H1 (cell line): Measurements from ENCODE around the gene GREB1L. TPM values are rescaled to one million over a fixed set of nuclear protein-coding genes. Genes with fewer than 3 reads are reported as not detected.

Source experiments
- CTCF ChIA-PET: fragments of 300-600 bp; sonication (Branson Sonifier 250); formaldehyde crosslinking; loops from one replicate; lab custom pipeline; 2021; ENCODE audit not compliant: partially characterized antibody; lab: Charles Lee
- POLR2A ChIA-PET: fragments of 300-600 bp; sonication (Branson Sonifier 250); formaldehyde crosslinking; loops from one replicate; lab custom pipeline; 2021; ENCODE audit warnings: inconsistent platforms; ENCODE audit not compliant: partially characterized antibody; lab: Charles Lee
- DNase-seq, 2 experiments: peaks; one replicate each; pipeline versions ENCODE4 v3.0.0 to v3.0.0-alpha.2; 2010 to 2022; ENCODE audit warnings: low spot score in 2 of 2, low read depth in 1 of 2, mixed read lengths in 1 of 2
- FAIRE-seq: peaks from 2 replicates; lab custom pipeline; 2011; peaks lifted over from hg19 to GRCh38; lab: Jason Lieb, UNC
- H2AFZ ChIP-seq: 2 replicates; pipeline ENCODE4 v1.8.1; 2012; ENCODE audit warnings: low read length, inconsistent platforms
- H2AK5ac ChIP-seq: 2 replicates; pipeline ENCODE4 v1.6.1; 2013; ENCODE audit warnings: low read depth, low read length
- H2BK120ac ChIP-seq: replicated peaks from 2 replicates; pipeline ENCODE3; 2013; ENCODE audit warnings: low read depth, low read length, inconsistent platforms
- H2BK12ac ChIP-seq: 2 replicates; pipeline ENCODE4 v1.6.1; 2013; ENCODE audit warnings: low read depth, low read length
- H2BK15ac ChIP-seq: 2 replicates; pipeline ENCODE4 v1.6.1; 2013; ENCODE audit warnings: low read length
- H2BK20ac ChIP-seq: 2 replicates; pipeline ENCODE4 v1.6.1; 2013; ENCODE audit warnings: low read length
- H2BK5ac ChIP-seq: 2 replicates; pipeline ENCODE4 v1.6.1; 2013; ENCODE audit warnings: low read depth, low read length
- H3K14ac ChIP-seq: 2 replicates; pipeline ENCODE4 v1.6.1; 2013; ENCODE audit warnings: inconsistent platforms; ENCODE audit not compliant: insufficient read length
- H3K18ac ChIP-seq: 2 replicates; pipeline ENCODE4 v1.6.1; 2013; ENCODE audit warnings: low read length; ENCODE audit errors: extremely low read depth
- H3K23ac ChIP-seq: 2 replicates; pipeline ENCODE4 v1.6.1; 2013; ENCODE audit warnings: inconsistent platforms; ENCODE audit not compliant: insufficient read length
- H3K23me2 ChIP-seq: 2 replicates; pipeline ENCODE4 v1.6.1; 2013; ENCODE audit warnings: low read depth, low read length
- H3K27ac ChIP-seq: 2 replicates; pipeline ENCODE4 v1.6.1; 2011; ENCODE audit warnings: low read depth, low read length, inconsistent platforms
- H3K27me3 ChIP-seq, 4 experiments: replicated peaks in 1 of 4; 1 replicate in 1 of 4; 2 replicates in 3 of 4; pipeline versions ENCODE4 v1.6.1 to v1.8.1; 2011 to 2013; ENCODE audit warnings: low read length in 3 of 4, mild to moderate bottlenecking in 3 of 4, inconsistent platforms in 2 of 4, mixed read lengths in 2 of 4, moderate library complexity in 1 of 4; ENCODE audit not compliant: control insufficient read depth in 3 of 4, insufficient read depth in 3 of 4; ENCODE audit errors: extremely low read depth in 1 of 4
- H3K36me3 ChIP-seq, 4 experiments: 2 replicates each; pipeline versions ENCODE4 v1.6.1 to v1.8.1; 2011 to 2013; ENCODE audit warnings: mild to moderate bottlenecking in 4 of 4, low read length in 3 of 4, moderate library complexity in 2 of 4, control low read depth in 1 of 4, inconsistent platforms in 1 of 4; ENCODE audit not compliant: insufficient read depth in 4 of 4, control insufficient read depth in 2 of 4
- H3K4ac ChIP-seq: replicated peaks from 2 replicates; pipeline ENCODE3; 2013; ENCODE audit warnings: low read length, low read depth, mixed read lengths, inconsistent platforms; ENCODE audit not compliant: insufficient read length
- H3K4me1 ChIP-seq, 4 experiments: replicated peaks in 1 of 4; 1 replicate in 1 of 4; 2 replicates in 3 of 4; pipeline versions ENCODE4 v1.6.1 to v1.8.1; 2011 to 2013; ENCODE audit warnings: low read length in 3 of 4, inconsistent platforms in 2 of 4, mixed read lengths in 1 of 4; ENCODE audit not compliant: insufficient read depth in 4 of 4, control insufficient read depth in 3 of 4
- H3K4me2 ChIP-seq, 2 experiments: 2 replicates each; pipeline versions ENCODE4 v1.6.1 to v1.8.1; 2011 to 2013; ENCODE audit warnings: low read depth in 2 of 2, low read length in 2 of 2, control low read depth in 1 of 2, inconsistent platforms in 1 of 2, mild to moderate bottlenecking in 1 of 2; ENCODE audit not compliant: insufficient read depth in 1 of 2
- H3K4me3 ChIP-seq, 4 experiments: fragments of 200-600, 300-600 bp in 1 of 4; sonication (generic), shearing (Covaris generic), sonication (Bioruptor Twin) in 1 of 4; 2 replicates each; pipeline versions ENCODE4 v1.5.1 to v1.8.1; 2011 to 2016; ENCODE audit warnings: low read length in 4 of 4, low read depth in 3 of 4, control low read depth in 2 of 4, inconsistent platforms in 2 of 4, mild to moderate bottlenecking in 2 of 4, mixed read lengths in 1 of 4, moderate library complexity in 1 of 4; ENCODE audit not compliant: insufficient read depth in 2 of 4; ENCODE audit errors: extremely low read depth in 1 of 4
- H3K56ac ChIP-seq: replicated peaks from 2 replicates; pipeline ENCODE3; 2013; ENCODE audit warnings: low read depth, mild to moderate bottlenecking, mixed read lengths, low read length, inconsistent platforms; ENCODE audit not compliant: insufficient read length
- H3K79me1 ChIP-seq: 2 replicates; pipeline ENCODE4 v1.6.1; 2013; ENCODE audit warnings: low read depth, low read length, control low read depth
- H3K79me2 ChIP-seq, 2 experiments: 2 replicates each; pipeline versions ENCODE4 v1.6.1 to v1.8.1; 2012 to 2013; ENCODE audit warnings: low read length in 2 of 2, mild to moderate bottlenecking in 2 of 2, inconsistent platforms in 1 of 2; ENCODE audit not compliant: insufficient read depth in 2 of 2, control insufficient read depth in 1 of 2
- H3K9ac ChIP-seq, 4 experiments: replicated peaks in 1 of 4; 1 replicate in 1 of 4; 2 replicates in 3 of 4; pipeline versions ENCODE4 v1.6.1 to v1.8.1; 2011 to 2013; ENCODE audit warnings: low read depth in 3 of 4, low read length in 3 of 4, control low read depth in 2 of 4, mild to moderate bottlenecking in 2 of 4, moderate library complexity in 2 of 4, inconsistent platforms in 1 of 4; ENCODE audit errors: extremely low read depth in 1 of 4
- H3K9me3 ChIP-seq, 2 experiments: 2 replicates each; pipeline versions ENCODE4 v1.6.1 to v1.8.1; 2012 to 2013; ENCODE audit warnings: mild to moderate bottlenecking in 2 of 2, moderate library complexity in 2 of 2, control low read depth in 1 of 2, inconsistent platforms in 1 of 2, low read depth in 1 of 2, low read length in 1 of 2, mixed read lengths in 1 of 2; ENCODE audit not compliant: insufficient read depth in 2 of 2
- H4K20me1 ChIP-seq, 2 experiments: replicated peaks in 1 of 2; 2 replicates each; pipeline versions ENCODE3 to v1.8.1; 2011 to 2013; ENCODE audit warnings: inconsistent platforms in 2 of 2, low read length in 2 of 2, mild to moderate bottlenecking in 1 of 2; ENCODE audit not compliant: insufficient read depth in 2 of 2, control insufficient read depth in 1 of 2
- H4K5ac ChIP-seq: 2 replicates; pipeline ENCODE4 v1.6.1; 2013; ENCODE audit warnings: low read length, low read depth, mixed read lengths, inconsistent platforms; ENCODE audit not compliant: insufficient read length
- H4K8ac ChIP-seq: 2 replicates; pipeline ENCODE4 v1.8.0; 2013; ENCODE audit warnings: mild to moderate bottlenecking, moderate library complexity, low read length, inconsistent platforms; ENCODE audit not compliant: insufficient read depth; ENCODE audit errors: extremely low read depth
- H4K91ac ChIP-seq: replicated peaks from 2 replicates; pipeline ENCODE3; 2013; ENCODE audit warnings: low read length, mixed read lengths, inconsistent platforms; ENCODE audit not compliant: insufficient read length
- CEBPB ChIP-seq: IDR thresholded peaks from 2 replicates; pipeline ENCODE4 v1.6.1; 2012; ENCODE audit warnings: low read depth, low read length
- KDM4A ChIP-seq: IDR thresholded peaks from one replicate; pipeline ENCODE4 v1.7.1; 2012; ENCODE audit warnings: low read depth, mild to moderate bottlenecking, moderate library complexity, low read length, inconsistent platforms; ENCODE audit not compliant: severe bottlenecking
- MAFK ChIP-seq: IDR thresholded peaks from 2 replicates; pipeline ENCODE4 v1.6.1; 2012; ENCODE audit warnings: low read depth, mild to moderate bottlenecking, improper control_type of control experiment, low read length
- MAX ChIP-seq: IDR thresholded peaks from 2 replicates; pipeline ENCODE4 v1.6.1; 2012; ENCODE audit warnings: inconsistent platforms
- SIRT6 ChIP-seq: IDR thresholded peaks from one replicate; pipeline ENCODE4 v1.7.1; 2012; ENCODE audit warnings: low read length, inconsistent platforms
- TCF12 ChIP-seq: IDR thresholded peaks from 2 replicates; pipeline ENCODE4 v1.6.1; 2011; ENCODE audit warnings: low read depth, mild to moderate bottlenecking, low read length
- WGBS, 2 experiments: shearing (Covaris generic) in 1 of 2; methylation state at CpG; one replicate each; pipeline versions ENCODE4 v1.1.6 to v1.1.7; 2013 to 2015; ENCODE audit warnings: low lambda C conversion rate in 2 of 2, mixed read lengths in 2 of 2, inconsistent platforms in 1 of 2, low coverage in 1 of 2, missing lambda C conversion rate in 1 of 2; ENCODE audit not compliant: insufficient replicate concordance in 2 of 2, insufficient coverage in 1 of 2, insufficient read length in 1 of 2; ENCODE audit errors: extremely low coverage in 1 of 2, missing lambda C conversion rate in 1 of 2; 5-methylcytosine and 5-hydroxymethylcytosine counted together
- polyA plus RNA-seq, 7 experiments: library from polyadenylated mRNA; depleted of rRNA in 3 of 7; stranded (reverse) in 5 of 7; unstranded in 2 of 7; fragments of >200 nt in 5 of 7; fragments of 200-250 nt in 2 of 7; gene quantifications; 1 replicate in 5 of 7; 2 replicates in 1 of 7; 4 replicates in 1 of 7; pipeline versions ENCODE4 v1.2.1 to v1.2.3, GENCODE V29; 2011 to 2013; ENCODE audit warnings: missing spikeins in 2 of 7, mixed read lengths in 2 of 7
- total RNA-seq: library from RNA; stranded (reverse); fragmentation: NEBNext Ultra II Directional; extraction: Animal tissue kit (Norgen Biotek cat#: 25700); gene quantifications from 2 replicates; pipeline ENCODE4 v1.2.1, GENCODE V29; 2021

The GREB1L gene
- total and polyA plus RNA-seq, 2 of the 8 experiments (the other 6 are each of a cell fraction or from before 2014, with no cell fraction given), result 0.34 to 1.6 TPM

DNA sequence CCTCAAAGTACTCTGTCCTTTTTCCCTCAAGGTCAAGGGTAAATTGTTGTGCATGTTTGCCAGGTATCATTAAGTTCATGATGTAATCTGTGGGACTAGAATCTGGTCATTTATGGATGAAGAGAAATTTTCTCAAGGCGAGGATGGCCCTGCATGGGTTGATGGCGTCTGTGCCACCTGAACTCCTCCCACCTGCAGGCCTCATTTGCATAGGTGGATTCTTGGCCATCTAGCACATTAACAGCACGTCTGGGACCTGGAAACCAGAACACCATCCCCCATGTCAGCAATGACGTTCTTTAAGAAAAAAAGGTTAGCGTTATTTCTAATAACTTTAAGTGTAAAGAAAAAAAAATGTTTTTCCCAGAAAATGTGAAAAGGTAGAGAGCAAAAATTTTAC, 212.7 kb downstream of the GREB1L start:
- DNase-seq (no peak), FAIRE-seq (no peak)
- Histone ChIP-seq H3K4me3 (no peak overlapping the region), H3K23me2 (no peaks in the 10 kb centered on the region), H2AFZ (no peak overlapping the region), H3K4ac (no peak overlapping the region), H4K8ac (no peak overlapping the region), H2BK15ac (no peak overlapping the region), H4K91ac (no peak overlapping the region), H3K9me3 (no peaks in the 10 kb centered on the region), H2BK12ac (no peak overlapping the region), H2BK120ac (no peak overlapping the region), H4K5ac (no peak overlapping the region), H3K14ac (no peak overlapping the region), H3K56ac (no peak overlapping the region), H3K27ac (no peak overlapping the region), H3K23ac (no peak overlapping the region), H2BK20ac (no peak overlapping the region), H3K79me1 (no peaks in the 10 kb centered on the region), H2BK5ac (no peak overlapping the region), H3K36me3 (peaks cover 0 to 7% (median 2%) of the 10 kb centered on the region in 4 experiments; a peak in 2 of 8 replicates), H3K27me3 (no peaks in the 10 kb centered on the region), H3K9ac (no peak overlapping the region), H4K20me1 (no peaks in the 10 kb centered on the region), H3K4me1 (no peaks in the 10 kb centered on the region), H3K18ac (no peak overlapping the region), H3K4me2 (no peak overlapping the region), H2AK5ac (no peak overlapping the region), H3K79me2 (no peaks in the 10 kb centered on the region)
- ChIA-PET POLR2A (no interaction called here), CTCF (no interaction called here)
- 68% methylated on average over 5 of the region's 5 CpGs; no CpG with 5 or more reads in 1 of the 2 experiments for WGBS, 2 experiments
- TF ChIP-seq TCF12 (no peak), MAFK (no peak), CEBPB (no peak), KDM4A (no peak), SIRT6 (no peak), MAX (no peak)
